WTC11 (cell line): ENCODE measurements around the gene MCM3AP. TPM values are rescaled to one million over a fixed set of nuclear protein-coding genes. Genes with fewer than 3 reads are reported as not detected.

ENCODE experiments used
- ATAC-seq: fragments of 200-7000 bp; cut with Tn5 transposase; 2 replicates; pipeline ENCODE4 v1.10.0; 2021; ENCODE audit warnings: mild to moderate bottlenecking, moderate library complexity
- CTCF ChIA-PET: fragments of 300-600 bp; sonication (Branson Sonifier 250); formaldehyde crosslinking; loops from one replicate; lab custom pipeline; 2021; ENCODE audit warnings: antibody characterized with exemption; lab: Charles Lee
- POLR2A ChIA-PET: fragments of 350-600 bp; sonication (Branson Sonifier 250); formaldehyde crosslinking; loops from one replicate; lab custom pipeline; 2021; ENCODE audit warnings: antibody characterized with exemption; lab: Charles Lee
- DNase-seq: peaks from one replicate; pipeline ENCODE4 v3.0.0; 2021; ENCODE audit warnings: low spot score
- H3K27ac Mint-ChIP-seq: 2 replicates; pipeline ENCODE4 v1.8.0; 2021; ENCODE audit warnings: mixed read lengths
- H3K27me3 Mint-ChIP-seq: 2 replicates; pipeline ENCODE4 v1.8.0; 2021; ENCODE audit warnings: low read depth, mild to moderate bottlenecking, moderate library complexity, mixed read lengths
- H3K36me3 Mint-ChIP-seq: 2 replicates; pipeline ENCODE4 v1.8.0; 2021; ENCODE audit warnings: mixed read lengths
- H3K4me1 Mint-ChIP-seq: 2 replicates; pipeline ENCODE4 v1.8.0; 2022; ENCODE audit warnings: mixed read lengths
- H3K4me3 Mint-ChIP-seq: 2 replicates; pipeline ENCODE4 v1.8.0; 2021; ENCODE audit warnings: mild to moderate bottlenecking, moderate library complexity, mixed read lengths
- H3K9me3 Mint-ChIP-seq: 2 replicates; pipeline ENCODE4 v1.8.0; 2021; ENCODE audit warnings: mixed read lengths
- AR ChIP-seq: fragments of 250-450 bp; sonication (Bioruptor Pico); IDR thresholded peaks from 2 replicates; pipeline ENCODE4 v1.9.0; 2021; ENCODE audit warnings: mild to moderate bottlenecking
- ATF1 ChIP-seq: sonication (generic); formaldehyde crosslinking; IDR thresholded peaks from 2 replicates; pipeline ENCODE4 v1.8.1; 2023; ENCODE audit warnings: mild to moderate bottlenecking, moderate library complexity, missing genetic modification reagents
- CTCF ChIP-seq: fragments of 200-600 bp; IDR thresholded peaks from 2 replicates; pipeline ENCODE4 v1.8.0; 2022; ENCODE audit warnings: antibody characterized with exemption
- E2F5 ChIP-seq: sonication (generic); formaldehyde crosslinking; IDR thresholded peaks from 2 replicates; pipeline ENCODE4 v1.8.1; 2022; ENCODE audit warnings: mild to moderate bottlenecking, moderate library complexity, missing genetic modification reagents
- ELF4 ChIP-seq: sonication (generic); formaldehyde crosslinking; IDR thresholded peaks from 2 replicates; pipeline ENCODE4 v1.8.1; 2022; ENCODE audit warnings: low read depth, mild to moderate bottlenecking, moderate library complexity, missing genetic modification reagents
- GABPB1 ChIP-seq: sonication (generic); formaldehyde crosslinking; IDR thresholded peaks from 2 replicates; pipeline ENCODE4 v1.8.1; 2023; ENCODE audit warnings: mild to moderate bottlenecking, missing genetic modification reagents
- GTF2I ChIP-seq: fragments of 250-450 bp; sonication (Bioruptor Pico); conservative IDR thresholded peaks from 2 replicates; pipeline ENCODE4 v1.4.0; 2021; ENCODE audit warnings: mild to moderate bottlenecking
- IRF2 ChIP-seq: sonication (generic); formaldehyde crosslinking; IDR thresholded peaks from 2 replicates; pipeline ENCODE4 v1.8.0; 2022; ENCODE audit warnings: low read depth, missing genetic modification reagents, borderline replicate concordance
- JAZF1 ChIP-seq: fragments of 250-450 bp; sonication (Bioruptor Pico); IDR thresholded peaks from 2 replicates; pipeline ENCODE4 v1.9.0; 2021; ENCODE audit warnings: moderate library complexity, mild to moderate bottlenecking, inconsistent platforms
- NFATC4 ChIP-seq: fragments of 250-450 bp; sonication (Bioruptor Pico); IDR thresholded peaks from 2 replicates; pipeline ENCODE4 v1.9.0; 2021; ENCODE audit warnings: mild to moderate bottlenecking
- NFE2L1 ChIP-seq: sonication (generic); formaldehyde crosslinking; IDR thresholded peaks from 2 replicates; pipeline ENCODE4 v1.8.1; 2023; ENCODE audit warnings: missing genetic modification reagents
- RELA ChIP-seq: sonication (generic); formaldehyde crosslinking; IDR thresholded peaks from 2 replicates; pipeline ENCODE4 v1.8.1; 2022; ENCODE audit warnings: missing genetic modification reagents, mild to moderate bottlenecking, borderline replicate concordance
- ZBTB43 ChIP-seq: sonication (generic); formaldehyde crosslinking; IDR thresholded peaks from 2 replicates; pipeline ENCODE4 v1.8.1; 2023; ENCODE audit warnings: mild to moderate bottlenecking, missing genetic modification reagents
- ZNF121 ChIP-seq: sonication (generic); formaldehyde crosslinking; IDR thresholded peaks from 2 replicates; pipeline ENCODE4 v1.8.0; 2023; ENCODE audit warnings: missing genetic modification reagents
- ZNF219 ChIP-seq: sonication (generic); formaldehyde crosslinking; IDR thresholded peaks from 2 replicates; pipeline ENCODE4 v1.8.0; 2023; ENCODE audit warnings: missing genetic modification reagents, mild to moderate bottlenecking, borderline replicate concordance
- ZNF263 ChIP-seq: sonication (generic); formaldehyde crosslinking; IDR thresholded peaks from 2 replicates; pipeline ENCODE4 v1.8.1; 2022; ENCODE audit warnings: low read depth, mild to moderate bottlenecking, moderate library complexity, missing genetic modification reagents
- ZNF532 ChIP-seq: fragments of 250-450 bp; sonication (Bioruptor Pico); IDR thresholded peaks from 2 replicates; pipeline ENCODE4 v1.9.0; 2021; ENCODE audit warnings: mild to moderate bottlenecking, borderline replicate concordance
- total RNA-seq: library from RNA; stranded (reverse); gene quantifications from 3 replicates; pipeline ENCODE4 v1.2.3, GENCODE V29; 2021
- TF ChIP-seq, protein P1 (sequence below): sonication (generic); formaldehyde crosslinking; IDR thresholded peaks from 2 replicates; pipeline ENCODE4 v1.8.1; 2023; ENCODE audit warnings: mild to moderate bottlenecking, missing genetic modification reagents

Gene MCM3AP
- total RNA-seq, 1 experiment from 2014 or later = 167 TPM

- TF ChIP-seq ZNF532 (CRISPR knock-in tag) (no peak), NFATC4 (CRISPR knock-in tag) (no peak)
Measured at GRCh38 chr21:46248827-46249226, 36.6 kb downstream of the MCM3AP start (continued).

GRCh38 chr21:46248422-46248782 lies 37.0 kb downstream of the MCM3AP start:
- POLR2A ChIA-PET = no interaction called here
- Mint-ChIP-seq H3K4me1 (no peaks in the 10 kb centered on the region), H3K36me3 (peaks cover 76% of the 10 kb centered on the region), H3K4me3 (no peak overlapping the region), H3K9me3 (no peaks in the 10 kb centered on the region), H3K27ac (no peak overlapping the region), H3K27me3 (no peaks in the 10 kb centered on the region)
- ATAC-seq (no peak), DNase-seq (no peak)
- CTCF ChIA-PET = no interaction called here
- no peak for TF ChIP-seq GTF2I (CRISPR knock-in tag)
- no peak for TF ChIP-seq JAZF1 (CRISPR knock-in tag)

DNA sequence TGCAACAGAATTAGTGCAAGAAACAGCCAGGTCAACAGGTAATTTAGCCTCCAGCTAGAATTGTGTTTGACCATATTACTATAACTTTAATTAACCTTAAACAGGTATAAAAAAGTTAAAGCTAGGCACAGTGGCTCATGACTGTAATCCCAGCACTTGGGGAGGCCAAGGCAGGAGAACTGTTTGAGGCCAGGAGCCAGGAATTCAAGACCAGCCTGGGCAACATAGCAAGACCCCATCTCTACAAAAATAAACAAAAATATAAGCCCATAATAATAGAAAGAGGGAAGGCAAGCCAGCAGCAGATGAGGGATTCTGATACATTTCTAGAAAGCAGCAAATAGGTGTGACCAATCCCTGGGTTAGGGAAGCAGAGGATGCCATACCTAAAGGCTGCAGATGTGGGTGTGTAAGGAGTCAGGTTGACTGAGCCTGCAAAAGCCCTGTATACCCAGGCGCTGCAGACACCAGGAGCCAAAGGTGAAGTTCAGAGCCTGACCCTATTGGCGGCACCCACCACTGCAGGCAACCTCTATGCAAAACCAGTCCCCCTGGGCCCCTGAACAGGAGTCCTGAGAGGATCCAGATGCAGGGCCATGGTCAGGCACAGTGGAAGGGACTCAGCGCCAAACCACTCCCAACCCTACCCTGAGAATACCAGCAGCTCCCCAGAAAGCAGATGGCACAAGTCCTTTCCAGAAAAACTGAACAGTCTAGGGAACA lies 37.6 kb downstream of the MCM3AP start:
- Mint-ChIP-seq H3K36me3 (peaks cover 76% of the 10 kb centered on the region), H3K9me3 (no peaks in the 10 kb centered on the region), H3K4me3 (no peak overlapping the region), H3K4me1 (no peaks in the 10 kb centered on the region), H3K27ac (no peak overlapping the region), H3K27me3 (no peaks in the 10 kb centered on the region)
- TF ChIP-seq RELA (no peak), ZNF121 (CRISPR knock-in tag) (peak; percentile 50; the same call in 1 of the 2 replicates), ZBTB43 (CRISPR knock-in tag) (no peak)
- ChIA-PET POLR2A (no interaction called here), CTCF (no interaction called here)
- DNase-seq (no peak), ATAC-seq (no peak)

DNA sequence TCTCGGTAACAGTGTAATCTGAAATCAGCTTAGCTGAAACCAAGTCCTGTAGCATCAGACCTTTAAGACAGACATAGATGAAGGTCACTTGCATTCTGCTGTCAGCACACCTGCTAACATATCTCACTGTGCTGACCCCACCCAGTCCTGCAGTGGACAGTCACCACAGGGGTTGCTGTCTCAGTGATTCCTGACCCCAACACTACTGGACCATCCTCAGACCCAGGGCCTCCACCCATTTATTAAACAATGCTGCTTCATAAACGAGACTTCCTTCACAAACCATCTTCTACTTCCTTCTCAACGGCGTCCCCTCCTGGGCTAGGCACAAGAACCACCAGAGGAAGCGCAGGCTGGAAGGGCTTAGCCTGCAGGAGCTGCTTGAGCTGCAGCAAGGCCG lies 39.1 kb downstream of the MCM3AP start:
- H3K9me3 Mint-ChIP-seq = no peaks in the 10 kb centered on the region
- H3K4me3 Mint-ChIP-seq = no peak overlapping the region
- POLR2A ChIA-PET = no interaction called here
- DNase-seq (no peak), ATAC-seq (no peak)
- peaks cover 83% of the 10 kb centered on the region for H3K36me3 Mint-ChIP-seq
- H3K4me1 Mint-ChIP-seq = peaks cover 2% of the 10 kb centered on the region; the same call in 1 of the 2 replicates
- H3K27me3 Mint-ChIP-seq = no peaks in the 10 kb centered on the region
- H3K27ac Mint-ChIP-seq = no peak overlapping the region
- CTCF ChIA-PET = no interaction called here
- TF ChIP-seq CTCF (no peak), E2F5 (CRISPR knock-in tag) (no peak), ELF4 (CRISPR knock-in tag) (no peak), GABPB1 (CRISPR knock-in tag) (no peak), ZNF219 (CRISPR knock-in tag) (no peak), AR (no peak), ATF1 (no peak), IRF2 (CRISPR knock-in tag) (no peak), NFE2L1 (CRISPR knock-in tag) (no peak), ZNF263 (CRISPR knock-in tag) (no peak)
- TF ChIP-seq, protein P1, sequence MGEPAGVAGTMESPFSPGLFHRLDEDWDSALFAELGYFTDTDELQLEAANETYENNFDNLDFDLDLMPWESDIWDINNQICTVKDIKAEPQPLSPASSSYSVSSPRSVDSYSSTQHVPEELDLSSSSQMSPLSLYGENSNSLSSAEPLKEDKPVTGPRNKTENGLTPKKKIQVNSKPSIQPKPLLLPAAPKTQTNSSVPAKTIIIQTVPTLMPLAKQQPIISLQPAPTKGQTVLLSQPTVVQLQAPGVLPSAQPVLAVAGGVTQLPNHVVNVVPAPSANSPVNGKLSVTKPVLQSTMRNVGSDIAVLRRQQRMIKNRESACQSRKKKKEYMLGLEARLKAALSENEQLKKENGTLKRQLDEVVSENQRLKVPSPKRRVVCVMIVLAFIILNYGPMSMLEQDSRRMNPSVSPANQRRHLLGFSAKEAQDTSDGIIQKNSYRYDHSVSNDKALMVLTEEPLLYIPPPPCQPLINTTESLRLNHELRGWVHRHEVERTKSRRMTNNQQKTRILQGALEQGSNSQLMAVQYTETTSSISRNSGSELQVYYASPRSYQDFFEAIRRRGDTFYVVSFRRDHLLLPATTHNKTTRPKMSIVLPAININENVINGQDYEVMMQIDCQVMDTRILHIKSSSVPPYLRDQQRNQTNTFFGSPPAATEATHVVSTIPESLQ (CRISPR knock-in tag) = no peak
